ENCODE results near the gene PLPP4. TPM values are rescaled to one million over a fixed set of nuclear protein-coding genes. Genes with fewer than 3 reads are reported as not detected.

PLPP4 gene
- total RNA-seq, 4 donors from 2014 or later = 0.60 TPM; not detected in 3

- no peak overlapping the region for H3K27ac ChIP-seq
- no peak overlapping the region for H3K4me3 ChIP-seq
- H3K9me3 ChIP-seq = no peaks in the 10 kb centered on the region
- DNase-seq (ENCODE audit: low spot score in 2 of 2) = no peak
- TF ChIP-seq POLR2A (IDR thresholded peaks at IDR 0.05) (no peak), EP300 (IDR thresholded peaks at IDR 0.05) (no peak), POLR2AphosphoS5 (IDR thresholded peaks at IDR 0.05) (no peak), CTCF (IDR thresholded peaks at IDR 0.05) (no peak)
- H3K4me1 ChIP-seq = no peaks in the 10 kb centered on the region
- H3K36me3 ChIP-seq = no peaks in the 10 kb centered on the region
- WGBS = 56% methylated on average over 1 of the region's 1 CpG
- H3K27me3 ChIP-seq = no peaks in the 10 kb centered on the region
Observed at GRCh38 chr10:120584786-120585185, 127.8 kb downstream of the PLPP4 start.

- Histone ChIP-seq H3K4me3 (no peak overlapping the region), H3K36me3 (no peaks in the 10 kb centered on the region), H3K4me1 (no peaks in the 10 kb centered on the region), H3K27ac (no peak overlapping the region), H3K9me3 (no peaks in the 10 kb centered on the region), H3K27me3 (no peaks in the 10 kb centered on the region)
- TF ChIP-seq POLR2A (IDR thresholded peaks at IDR 0.05) (no peak), EP300 (IDR thresholded peaks at IDR 0.05) (no peak), POLR2AphosphoS5 (IDR thresholded peaks at IDR 0.05) (no peak), CTCF (IDR thresholded peaks at IDR 0.05) (no peak)
- DNase-seq (ENCODE audit: low spot score in 2 of 2) = no peak
- WGBS = 90% methylated on average over 3 of the region's 3 CpGs
Observed at GRCh38 chr10:120586471-120586872, 129.4 kb downstream of the PLPP4 start.

- H3K36me3 ChIP-seq = no peaks in the 10 kb centered on the region
- H3K4me1 ChIP-seq = no peaks in the 10 kb centered on the region
- H3K9me3 ChIP-seq = no peaks in the 10 kb centered on the region
- no peaks in the 10 kb centered on the region for H3K27me3 ChIP-seq
- 91% methylated on average over 5 of the region's 5 CpGs for WGBS
- no peak overlapping the region for H3K27ac ChIP-seq
- DNase-seq (ENCODE audit: low spot score in 2 of 2) = no peak
- no peak overlapping the region for H3K4me3 ChIP-seq
- TF ChIP-seq POLR2AphosphoS5 (IDR thresholded peaks at IDR 0.05) = no peak
- no peak for TF ChIP-seq CTCF (IDR thresholded peaks at IDR 0.05)
- no peak for TF ChIP-seq POLR2A (IDR thresholded peaks at IDR 0.05)
- no peak for TF ChIP-seq EP300 (IDR thresholded peaks at IDR 0.05)
Observed at GRCh38 chr10:120587061-120587460, 130.0 kb downstream of the PLPP4 start.

GRCh38 chr10:120588311-120588710, 131.3 kb downstream of the PLPP4 start:
- Histone ChIP-seq H3K27me3 (no peaks in the 10 kb centered on the region), H3K36me3 (no peaks in the 10 kb centered on the region), H3K4me1 (no peaks in the 10 kb centered on the region), H3K4me3 (no peak overlapping the region), H3K9me3 (no peaks in the 10 kb centered on the region), H3K27ac (no peak overlapping the region)
- WGBS = 61% methylated on average over 2 of the region's 2 CpGs
- TF ChIP-seq POLR2AphosphoS5 (IDR thresholded peaks at IDR 0.05) = no peak
- TF ChIP-seq CTCF (IDR thresholded peaks at IDR 0.05) = no peak
- TF ChIP-seq EP300 (IDR thresholded peaks at IDR 0.05) = no peak
- no peak for TF ChIP-seq POLR2A (IDR thresholded peaks at IDR 0.05)
- no peak for DNase-seq (ENCODE audit: low spot score in 2 of 2)

GRCh38 chr10:120593693-120594092, 136.7 kb downstream of the PLPP4 start:
- no peak for DNase-seq (ENCODE audit: low spot score in 2 of 2)
- Histone ChIP-seq H3K36me3 (no peaks in the 10 kb centered on the region), H3K27me3 (no peaks in the 10 kb centered on the region), H3K9me3 (no peaks in the 10 kb centered on the region), H3K27ac (no peak overlapping the region), H3K4me3 (no peak overlapping the region), H3K4me1 (no peaks in the 10 kb centered on the region)
- TF ChIP-seq POLR2AphosphoS5 (IDR thresholded peaks at IDR 0.05) (no peak), EP300 (IDR thresholded peaks at IDR 0.05) (no peak), CTCF (IDR thresholded peaks at IDR 0.05) (no peak), POLR2A (IDR thresholded peaks at IDR 0.05) (no peak)
- WGBS = 30% methylated on average over 2 of the region's 2 CpGs

All from suprapubic skin (tissue), 4 donors.